DMS 273 (cell line): Measurements from ENCODE around the gene ACIN1.
A peak's percentile ranks its signal among the peaks of the same experiment; 100 is the strongest.

ENCODE experiments used
- DNase-seq: peaks from one replicate; lab custom pipeline; 2025; ENCODE audit not compliant: unreplicated experiment; lab: John Stamatoyannopoulos, UW

The ACIN1 gene

GRCh38 chr14:23125011-23125410, 30.1 kb upstream of the ACIN1 start:
- no peak for DNase-seq

- DNase-seq, result no peak
Measured at GRCh38 chr14:23124337-23124954, 29.5 kb upstream of the ACIN1 start.

DNA sequence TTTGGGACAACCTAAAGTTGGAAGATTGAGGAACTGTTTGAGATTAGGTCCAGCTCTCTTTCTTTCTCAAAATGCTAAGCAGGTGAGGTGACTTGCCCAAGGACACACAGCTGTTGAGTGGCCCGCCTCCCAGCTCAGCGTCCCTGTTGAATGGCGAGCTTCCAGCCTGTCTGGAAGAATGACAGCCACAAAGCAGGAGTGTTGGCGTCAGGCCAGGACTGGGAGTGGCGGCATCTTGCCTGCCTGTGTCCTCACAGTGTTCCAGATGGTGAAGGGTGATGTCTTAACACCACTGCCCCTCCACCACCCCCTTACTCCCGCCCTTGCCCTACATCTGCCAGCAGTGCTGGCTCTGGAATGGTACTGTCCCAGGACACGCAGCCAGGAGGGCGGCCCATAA, 28.5 kb upstream of the ACIN1 start:
- DNase-seq, result peak; percentile 98

DNA sequence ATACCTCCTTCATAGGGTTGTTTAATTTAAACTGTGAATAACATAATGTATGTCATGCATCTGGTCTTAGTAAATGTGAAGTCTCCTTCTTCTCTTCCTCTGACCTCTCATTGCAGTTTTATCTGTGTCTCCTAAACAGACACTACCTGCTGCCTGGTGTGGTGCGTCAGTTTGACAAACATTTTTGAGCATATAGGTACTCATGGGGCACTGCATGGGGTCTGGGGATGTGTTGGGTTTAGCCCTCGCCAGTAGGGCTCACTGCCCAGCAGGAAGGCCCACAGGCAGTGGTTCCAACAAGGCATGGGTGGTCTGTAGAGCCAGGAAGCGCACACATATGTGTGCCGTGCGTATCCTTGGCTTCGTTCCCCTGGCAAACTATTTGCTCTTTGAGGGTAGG, 27.1 kb upstream of the ACIN1 start:
- DNase-seq, result no peak

DNA sequence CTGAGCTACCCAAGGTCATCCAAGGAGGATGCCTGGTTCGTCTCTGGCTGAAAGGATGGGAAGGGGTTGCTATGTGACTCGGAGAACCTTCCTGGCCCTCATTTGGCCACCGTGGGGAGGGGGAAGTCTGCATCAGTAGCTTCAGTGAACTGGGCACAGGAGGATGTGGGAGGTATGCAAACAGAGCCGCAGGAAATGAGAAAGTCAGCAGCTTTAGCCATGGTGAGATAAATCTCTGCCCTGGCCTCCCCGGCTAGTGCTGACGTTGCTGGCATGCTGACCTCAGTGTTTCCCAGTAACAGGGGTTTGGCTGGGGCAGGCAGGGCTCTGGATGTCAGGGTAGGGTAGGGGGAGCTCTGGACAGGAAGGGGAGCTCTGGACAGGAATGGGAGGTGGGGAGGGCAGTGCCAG, 26.4 kb upstream of the ACIN1 start:
- no peak for DNase-seq

- peak; percentile 95 for DNase-seq
Measured at GRCh38 chr14:23120541-23121251, 25.8 kb upstream of the ACIN1 start.

- no peak for DNase-seq
Measured at GRCh38 chr14:23119363-23120327, 24.7 kb upstream of the ACIN1 start.

DNA sequence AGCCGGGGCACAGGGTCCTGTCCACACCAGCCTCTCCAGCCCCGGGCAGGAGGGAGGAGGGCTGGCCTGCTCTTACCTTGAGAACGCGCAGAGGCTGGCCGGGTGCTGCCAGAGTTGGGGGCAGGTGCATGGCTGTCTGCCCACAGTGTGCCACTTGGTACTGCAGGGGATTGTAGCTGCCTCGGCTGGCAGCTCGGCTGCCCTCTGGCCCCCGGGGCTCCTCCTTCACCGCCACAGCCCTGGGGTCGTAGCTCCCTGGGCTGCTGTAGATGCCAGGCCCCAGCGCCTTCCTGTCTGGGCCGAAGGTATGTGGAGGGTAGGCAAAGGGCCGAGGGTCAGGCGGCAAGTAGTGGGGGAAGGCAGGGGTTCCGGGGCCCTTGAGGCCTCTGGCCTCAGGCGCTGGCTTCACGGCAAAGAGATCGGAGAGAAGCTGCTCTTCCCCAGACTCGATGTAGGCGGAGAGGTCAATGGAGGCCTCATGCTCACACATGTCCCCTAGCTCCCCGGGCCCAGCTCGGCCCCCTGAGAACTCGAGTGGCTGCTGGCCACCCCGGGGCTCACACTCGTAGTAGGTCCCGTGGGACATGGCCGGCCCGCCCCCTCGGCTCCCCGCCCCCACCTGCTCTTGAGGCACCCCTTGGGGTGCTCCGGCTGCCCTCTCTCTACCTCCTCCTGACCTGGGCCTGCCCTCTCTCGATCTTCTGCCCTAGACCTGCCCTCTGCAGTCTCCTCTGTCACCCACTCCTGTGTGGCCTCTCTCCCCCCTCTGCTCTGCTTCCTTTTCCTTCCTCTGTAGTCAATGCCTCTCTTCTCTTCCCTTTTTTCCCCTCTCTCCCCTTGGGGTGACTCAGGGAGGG, 23.8 kb upstream of the ACIN1 start, which contains the start of gene CEBPE:
Gene CEBPE, minus strand, starts transcription at position 750 of the 857 bp plus-strand sequence. Its CDS starts 164 bp downstream, at position 586.
- no peak for DNase-seq

- no peak for DNase-seq
Measured at GRCh38 chr14:23117371-23118020, 22.6 kb upstream of the ACIN1 start.

GRCh38 chr14:23115918-23116317, 21.0 kb upstream of the ACIN1 start:
- DNase-seq, result no peak

DNA sequence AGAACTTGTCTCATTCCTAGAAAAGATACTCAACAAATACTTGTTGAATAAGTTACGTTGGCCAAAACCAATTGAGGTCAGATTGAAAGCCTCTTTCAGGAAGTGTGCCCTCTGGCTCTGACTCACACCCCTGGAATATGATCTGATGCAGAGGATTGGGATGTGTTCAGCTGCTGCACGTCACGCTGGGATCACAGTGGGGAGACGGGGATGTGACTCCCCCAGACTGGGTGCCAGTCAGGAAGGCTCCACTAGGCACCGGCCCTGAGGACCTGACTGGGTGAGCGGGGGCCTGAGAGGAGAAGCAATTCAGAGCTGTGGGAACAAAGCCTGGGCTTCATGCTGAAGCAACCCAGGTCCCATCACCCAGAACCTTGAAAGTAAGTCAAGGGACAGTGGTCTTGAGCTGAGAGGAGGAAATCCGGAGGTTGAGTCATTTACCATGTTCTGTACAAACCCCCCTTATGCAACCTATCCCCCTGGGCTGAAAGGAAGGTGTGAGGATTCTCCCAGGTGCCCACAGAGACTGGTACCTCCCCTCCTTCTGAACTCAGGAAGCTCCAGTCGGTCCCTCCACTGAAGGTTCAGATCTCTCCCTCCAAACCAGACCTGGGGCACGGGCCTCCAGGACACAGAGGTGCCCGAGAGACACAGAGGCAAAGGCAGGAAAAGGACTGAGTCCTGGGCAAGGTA, 20.2 kb upstream of the ACIN1 start:
- no peak for DNase-seq

GRCh38 chr14:23114669-23115038, 19.7 kb upstream of the ACIN1 start:
- no peak for DNase-seq

- DNase-seq, result no peak
Measured at GRCh38 chr14:23114120-23114458, 19.2 kb upstream of the ACIN1 start.

DNA sequence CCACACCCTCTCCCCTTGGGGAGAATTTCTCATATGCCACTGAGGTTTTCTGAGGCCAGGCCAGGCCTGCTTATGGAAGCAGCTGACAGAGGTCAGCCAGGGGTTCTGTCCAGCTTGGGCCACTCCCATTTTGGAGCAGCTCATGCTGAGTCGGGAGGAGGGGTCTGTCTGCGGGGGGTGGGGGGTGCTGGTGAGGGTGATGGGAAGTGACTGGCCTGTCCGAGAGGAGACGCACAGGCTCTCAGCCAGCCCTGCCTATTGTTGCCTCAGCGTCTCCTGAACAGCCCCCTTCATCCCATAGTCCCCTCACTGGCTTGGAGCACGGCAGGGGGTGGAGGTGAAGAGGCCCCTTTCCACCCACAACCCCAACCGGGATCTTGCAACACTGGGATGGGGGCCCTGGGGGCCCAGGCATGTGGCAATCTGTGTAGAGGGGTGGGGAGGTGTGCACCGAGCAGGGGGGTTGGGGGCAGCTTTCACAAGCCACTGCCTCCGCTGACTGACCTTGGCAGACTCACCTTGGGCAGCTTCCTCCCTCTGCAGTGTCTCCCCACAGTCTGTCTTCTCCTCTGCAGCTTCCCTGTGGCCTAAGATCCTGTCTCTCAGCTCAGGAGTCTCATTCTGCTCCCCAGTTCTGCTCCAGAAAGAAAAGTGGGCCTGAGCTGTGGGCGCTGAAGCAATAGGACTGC, 18.6 kb upstream of the ACIN1 start:
- DNase-seq, result no peak

DNA sequence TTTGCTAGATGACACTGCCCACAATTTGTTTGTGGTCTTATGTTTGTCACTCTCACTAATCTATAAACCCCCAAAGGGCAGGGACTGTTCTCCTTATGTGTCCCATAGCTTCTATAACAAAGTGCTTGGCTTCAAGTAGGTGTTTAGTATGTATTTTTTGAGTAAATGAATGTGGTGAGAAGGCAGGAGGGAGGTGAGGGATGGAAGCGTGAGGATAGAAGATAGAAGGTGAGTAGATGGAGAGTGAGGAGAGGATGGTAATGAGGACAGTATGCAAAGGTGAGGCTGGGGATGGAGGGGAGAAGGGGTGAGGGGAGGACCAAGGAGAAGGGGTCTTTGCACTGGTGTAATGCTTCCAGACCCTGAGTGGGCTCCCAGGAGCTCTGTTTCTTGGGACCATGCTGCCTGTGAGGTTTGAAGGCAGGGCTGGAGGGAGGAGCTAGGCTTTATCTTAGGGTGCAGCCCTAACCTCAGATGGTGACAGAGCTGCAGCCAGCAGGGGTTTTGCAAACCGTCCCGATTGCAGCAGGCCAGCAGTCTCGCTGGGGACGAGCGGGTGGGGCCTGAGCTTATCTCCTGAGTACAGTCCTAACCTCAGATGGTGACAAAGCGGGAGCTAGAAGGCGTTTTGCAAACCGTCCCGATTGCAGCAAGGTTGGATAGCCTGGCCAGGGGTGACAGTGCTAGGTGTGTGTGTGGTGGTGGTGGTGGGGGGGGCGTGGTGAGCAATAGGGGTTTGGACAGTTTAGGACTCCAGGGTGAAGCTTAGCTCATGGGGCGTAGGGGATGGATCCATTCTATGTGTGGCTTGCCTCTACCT, 17.6 kb upstream of the ACIN1 start:
- no peak for DNase-seq

- DNase-seq, result peak; percentile 22
Measured at GRCh38 chr14:23110579-23111365, 15.8 kb upstream of the ACIN1 start.

- no peak for DNase-seq
Measured at GRCh38 chr14:23109769-23110168, 14.8 kb upstream of the ACIN1 start.

- peak; percentile 18 for DNase-seq
Measured at GRCh38 chr14:23108169-23108568, 13.2 kb upstream of the ACIN1 start.
